Fibroblast of mammary gland (primary cell): Measurements from ENCODE around the gene UQCRQ.

Experiments
- DNase-seq: peaks from one replicate; pipeline ENCODE4 v3.0.0-alpha.2; 2010; ENCODE audit warnings: low read depth
- H3K4me3 ChIP-seq: 2 replicates; pipeline ENCODE4 v1.5.1; 2011; ENCODE audit warnings: low read depth, mild to moderate bottlenecking, low read length, moderate library complexity; ENCODE audit not compliant: control insufficient read depth
- CTCF ChIP-seq: conservative IDR thresholded peaks from 2 replicates; pipeline ENCODE4 v1.5.1; 2011; ENCODE audit warnings: low read depth, low read length, inconsistent platforms; ENCODE audit not compliant: control insufficient read depth, insufficient read depth

UQCRQ gene

GRCh38 chr5:132834057-132834456 is 32.4 kb upstream of the UQCRQ start:
- DNase-seq = no peak
- no peak overlapping the region for H3K4me3 ChIP-seq
- TF ChIP-seq CTCF = no peak

GRCh38 chr5:132836852-132837251 is 29.6 kb upstream of the UQCRQ start:
- no peak for TF ChIP-seq CTCF

GRCh38 chr5:132837868-132838267 is 28.6 kb upstream of the UQCRQ start:
- no peak for DNase-seq
- no peak for TF ChIP-seq CTCF
- H3K4me3 ChIP-seq = no peak overlapping the region

More at GRCh38 chr5:132836852-132837251, 29.6 kb upstream of the UQCRQ start:
- H3K4me3 ChIP-seq = no peak overlapping the region
- DNase-seq = no peak

- H3K4me3 ChIP-seq = no peak overlapping the region
- TF ChIP-seq CTCF = no peak
- DNase-seq = no peak
Measured at GRCh38 chr5:132838516-132839282, 27.7 kb upstream of the UQCRQ start.

- no peak overlapping the region for H3K4me3 ChIP-seq
- peak; percentile 25 for DNase-seq
- TF ChIP-seq CTCF = no peak
Measured at GRCh38 chr5:132839426-132840301, 26.8 kb upstream of the UQCRQ start.

GRCh38 chr5:132840313-132840712 is 26.1 kb upstream of the UQCRQ start:
- TF ChIP-seq CTCF = no peak
- DNase-seq = no peak
- no peak overlapping the region for H3K4me3 ChIP-seq
